Endothelial cell (in vitro differentiated cells): ENCODE results near the gene CNOT4. TPM values are rescaled to one million over a fixed set of nuclear protein-coding genes. Genes with fewer than 3 reads are reported as not detected.

ENCODE experiments used
- DNase-seq: peaks from one replicate; pipeline ENCODE4 v3.0.0; 2021; ENCODE audit warnings: low spot score
- H3K27ac Mint-ChIP-seq: one replicate; pipeline ENCODE4 v1.8.0; 2021; ENCODE audit warnings: mixed read lengths, inconsistent platforms; ENCODE audit not compliant: unreplicated experiment
- H3K27me3 Mint-ChIP-seq: one replicate; pipeline ENCODE4 v1.8.0; 2021; ENCODE audit warnings: mild to moderate bottlenecking, moderate library complexity, mixed read lengths, inconsistent platforms; ENCODE audit not compliant: unreplicated experiment
- H3K36me3 Mint-ChIP-seq: one replicate; pipeline ENCODE4 v1.8.0; 2021; ENCODE audit warnings: mild to moderate bottlenecking, low read depth, mixed read lengths, inconsistent platforms; ENCODE audit not compliant: unreplicated experiment
- H3K4me1 Mint-ChIP-seq: one replicate; pipeline ENCODE4 v1.8.0; 2021; ENCODE audit warnings: mild to moderate bottlenecking, mixed read lengths, inconsistent platforms; ENCODE audit not compliant: unreplicated experiment
- H3K4me3 Mint-ChIP-seq: one replicate; pipeline ENCODE4 v1.8.0; 2021; ENCODE audit warnings: mild to moderate bottlenecking, mixed read lengths, inconsistent platforms; ENCODE audit not compliant: unreplicated experiment
- H3K9me3 Mint-ChIP-seq: one replicate; pipeline ENCODE4 v1.8.0; 2021; ENCODE audit warnings: mixed read lengths, inconsistent platforms; ENCODE audit not compliant: unreplicated experiment
- total RNA-seq: library from RNA; stranded (reverse); fragmentation: NEBNext Ultra II Directional; extraction: Animal tissue kit (Norgen Biotek cat#: 25700); gene quantifications from one replicate; pipeline ENCODE4 v1.2.1, GENCODE V29; 2021; ENCODE audit not compliant: unreplicated experiment
- TF ChIP-seq, protein P1 (sequence below): fragments of 200-600 bp; sonication (generic); IDR thresholded peaks from one replicate; pipeline ENCODE4 v1.5.0; 2021; ENCODE audit warnings: antibody characterized with exemption; ENCODE audit not compliant: unreplicated experiment

Gene CNOT4
- total RNA-seq, 1 donor from 2014 or later, result 22.7 TPM

GRCh38 chr7:135538376-135538775, 28.5 kb upstream of the CNOT4 start:
- Mint-ChIP-seq H3K4me3 (no peak overlapping the region), H3K27ac (peak overlapping the region; percentile 68), H3K27me3 (no peaks in the 10 kb centered on the region), H3K9me3 (no peaks in the 10 kb centered on the region), H3K4me1 (peaks cover 13% of the 10 kb centered on the region), H3K36me3 (no peaks in the 10 kb centered on the region)
- no peak for DNase-seq
- TF ChIP-seq, protein P1, sequence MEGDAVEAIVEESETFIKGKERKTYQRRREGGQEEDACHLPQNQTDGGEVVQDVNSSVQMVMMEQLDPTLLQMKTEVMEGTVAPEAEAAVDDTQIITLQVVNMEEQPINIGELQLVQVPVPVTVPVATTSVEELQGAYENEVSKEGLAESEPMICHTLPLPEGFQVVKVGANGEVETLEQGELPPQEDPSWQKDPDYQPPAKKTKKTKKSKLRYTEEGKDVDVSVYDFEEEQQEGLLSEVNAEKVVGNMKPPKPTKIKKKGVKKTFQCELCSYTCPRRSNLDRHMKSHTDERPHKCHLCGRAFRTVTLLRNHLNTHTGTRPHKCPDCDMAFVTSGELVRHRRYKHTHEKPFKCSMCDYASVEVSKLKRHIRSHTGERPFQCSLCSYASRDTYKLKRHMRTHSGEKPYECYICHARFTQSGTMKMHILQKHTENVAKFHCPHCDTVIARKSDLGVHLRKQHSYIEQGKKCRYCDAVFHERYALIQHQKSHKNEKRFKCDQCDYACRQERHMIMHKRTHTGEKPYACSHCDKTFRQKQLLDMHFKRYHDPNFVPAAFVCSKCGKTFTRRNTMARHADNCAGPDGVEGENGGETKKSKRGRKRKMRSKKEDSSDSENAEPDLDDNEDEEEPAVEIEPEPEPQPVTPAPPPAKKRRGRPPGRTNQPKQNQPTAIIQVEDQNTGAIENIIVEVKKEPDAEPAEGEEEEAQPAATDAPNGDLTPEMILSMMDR, result no peak

DNA sequence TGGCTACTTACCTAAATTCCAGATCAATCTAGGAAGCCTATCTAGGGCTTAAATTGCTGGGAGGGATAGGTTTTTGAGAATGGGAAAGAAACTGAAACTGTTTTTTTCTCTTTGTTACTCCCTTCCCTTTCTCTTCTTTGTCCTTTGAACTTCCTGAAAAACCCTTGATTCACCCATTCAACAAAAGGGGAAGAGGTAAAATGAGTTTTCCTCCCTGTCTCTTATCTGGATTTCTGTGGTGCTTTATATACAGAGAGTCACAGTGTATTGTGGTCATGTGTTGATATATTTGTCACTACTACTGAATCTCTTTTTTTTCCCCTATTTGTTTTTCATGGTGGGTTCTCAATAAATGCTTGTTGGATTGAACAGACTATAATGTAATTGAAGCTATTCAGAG, 28.0 kb upstream of the CNOT4 start:
- Mint-ChIP-seq H3K36me3 (no peaks in the 10 kb centered on the region), H3K27me3 (no peaks in the 10 kb centered on the region), H3K27ac (peak overlapping the region; percentile 68), H3K9me3 (no peaks in the 10 kb centered on the region), H3K4me3 (no peak overlapping the region), H3K4me1 (peaks cover 13% of the 10 kb centered on the region)
- TF ChIP-seq, protein P1, result no peak
- DNase-seq, result no peak

DNA sequence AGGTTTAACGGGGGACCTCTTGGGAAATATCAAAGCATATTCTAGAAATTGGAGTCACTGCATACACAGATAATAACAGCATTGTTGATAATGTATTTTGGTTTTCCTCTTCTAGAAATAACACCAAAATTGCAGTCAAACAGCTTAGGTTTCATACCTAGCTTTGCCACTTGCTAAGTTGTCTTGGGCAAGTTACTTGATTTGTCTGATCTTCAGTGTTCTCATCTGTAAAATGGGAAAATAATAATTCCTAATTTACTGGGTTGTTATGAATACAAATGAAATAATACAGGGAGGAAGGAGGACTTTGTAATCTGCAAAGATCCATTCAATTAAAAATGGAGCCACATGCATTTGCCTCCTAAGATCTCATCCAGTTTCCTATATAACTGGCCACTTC, 27.6 kb upstream of the CNOT4 start:
- peaks cover 13% of the 10 kb centered on the region for H3K4me1 Mint-ChIP-seq
- no peaks in the 10 kb centered on the region for H3K36me3 Mint-ChIP-seq
- no peak for DNase-seq
- no peaks in the 10 kb centered on the region for H3K27me3 Mint-ChIP-seq
- no peaks in the 10 kb centered on the region for H3K9me3 Mint-ChIP-seq
- TF ChIP-seq, protein P1, result no peak
- H3K27ac Mint-ChIP-seq, result no peak overlapping the region
- no peak overlapping the region for H3K4me3 Mint-ChIP-seq

- Mint-ChIP-seq H3K27ac (no peak overlapping the region), H3K4me1 (peaks cover 13% of the 10 kb centered on the region), H3K27me3 (no peaks in the 10 kb centered on the region), H3K36me3 (no peaks in the 10 kb centered on the region), H3K4me3 (no peak overlapping the region), H3K9me3 (no peaks in the 10 kb centered on the region)
- DNase-seq, result no peak
- TF ChIP-seq, protein P1, result no peak
Observed at GRCh38 chr7:135536150-135536549, 26.2 kb upstream of the CNOT4 start.

GRCh38 chr7:135527025-135527424, 17.1 kb upstream of the CNOT4 start:
- H3K4me1 Mint-ChIP-seq, result no peaks in the 10 kb centered on the region
- TF ChIP-seq, protein P1, result no peak
- no peaks in the 10 kb centered on the region for H3K9me3 Mint-ChIP-seq
- no peak for DNase-seq
- H3K4me3 Mint-ChIP-seq, result no peak overlapping the region
- H3K27me3 Mint-ChIP-seq, result peaks cover 4% of the 10 kb centered on the region
- no peaks in the 10 kb centered on the region for H3K36me3 Mint-ChIP-seq
- H3K27ac Mint-ChIP-seq, result no peak overlapping the region
